HG03565 (cell line): ENCODE data around the gene NRG2.

Source experiments
- ATAC-seq: cut with Tn5 transposase; IDR thresholded peaks from one replicate; pipeline ENCODE4 v1.9.1; 2021; ENCODE audit warnings: mild to moderate bottlenecking, moderate library complexity; ENCODE audit not compliant: unreplicated experiment

Gene NRG2

GRCh38 chr5:139951983-139952382 lies 91.1 kb downstream of the NRG2 start:
- no peak for ATAC-seq

GRCh38 chr5:139951296-139951924 lies 91.7 kb downstream of the NRG2 start:
- no peak for ATAC-seq

- ATAC-seq, result no peak
Measured at GRCh38 chr5:139950436-139950835, 92.7 kb downstream of the NRG2 start.

GRCh38 chr5:139949710-139950109 lies 93.4 kb downstream of the NRG2 start:
- ATAC-seq, result no peak

- no peak for ATAC-seq
Measured at GRCh38 chr5:139947727-139948126, 95.4 kb downstream of the NRG2 start.

GRCh38 chr5:139946440-139946839 lies 96.7 kb downstream of the NRG2 start:
- ATAC-seq, result no peak

- ATAC-seq, result no peak
Measured at GRCh38 chr5:139946006-139946405, 97.1 kb downstream of the NRG2 start.

GRCh38 chr5:139942243-139942642 lies 100.9 kb downstream of the NRG2 start:
- no peak for ATAC-seq

GRCh38 chr5:139930406-139930805 lies 112.7 kb downstream of the NRG2 start:
- no peak for ATAC-seq

GRCh38 chr5:139926797-139927503 lies 116.1 kb downstream of the NRG2 start:
- no peak for ATAC-seq

GRCh38 chr5:139925650-139926640 lies 117.2 kb downstream of the NRG2 start:
- no peak for ATAC-seq

GRCh38 chr5:139925216-139925562 lies 117.9 kb downstream of the NRG2 start:
- ATAC-seq, result no peak

GRCh38 chr5:139924294-139925215 lies 118.5 kb downstream of the NRG2 start:
- ATAC-seq, result no peak

GRCh38 chr5:139919308-139919707 lies 123.8 kb downstream of the NRG2 start:
- no peak for ATAC-seq

GRCh38 chr5:139915834-139916233 lies 127.3 kb downstream of the NRG2 start:
- no peak for ATAC-seq

GRCh38 chr5:139915266-139915665 lies 127.8 kb downstream of the NRG2 start:
- ATAC-seq, result no peak

- ATAC-seq, result no peak
Measured at GRCh38 chr5:139914218-139914807, 128.8 kb downstream of the NRG2 start.

GRCh38 chr5:139912804-139913203 lies 130.3 kb downstream of the NRG2 start:
- no peak for ATAC-seq

GRCh38 chr5:139912158-139912557 lies 130.9 kb downstream of the NRG2 start:
- ATAC-seq, result no peak
